ENCODE results near the gene ZNF423.

The ZNF423 gene

GRCh38 chr16:49717689-49718088 lies 138.2 kb downstream of the ZNF423 start:
- no peak overlapping the region for H3K4me3 ChIP-seq (ENCODE audit: low read depth, low read length)
- TF ChIP-seq, protein P1, sequence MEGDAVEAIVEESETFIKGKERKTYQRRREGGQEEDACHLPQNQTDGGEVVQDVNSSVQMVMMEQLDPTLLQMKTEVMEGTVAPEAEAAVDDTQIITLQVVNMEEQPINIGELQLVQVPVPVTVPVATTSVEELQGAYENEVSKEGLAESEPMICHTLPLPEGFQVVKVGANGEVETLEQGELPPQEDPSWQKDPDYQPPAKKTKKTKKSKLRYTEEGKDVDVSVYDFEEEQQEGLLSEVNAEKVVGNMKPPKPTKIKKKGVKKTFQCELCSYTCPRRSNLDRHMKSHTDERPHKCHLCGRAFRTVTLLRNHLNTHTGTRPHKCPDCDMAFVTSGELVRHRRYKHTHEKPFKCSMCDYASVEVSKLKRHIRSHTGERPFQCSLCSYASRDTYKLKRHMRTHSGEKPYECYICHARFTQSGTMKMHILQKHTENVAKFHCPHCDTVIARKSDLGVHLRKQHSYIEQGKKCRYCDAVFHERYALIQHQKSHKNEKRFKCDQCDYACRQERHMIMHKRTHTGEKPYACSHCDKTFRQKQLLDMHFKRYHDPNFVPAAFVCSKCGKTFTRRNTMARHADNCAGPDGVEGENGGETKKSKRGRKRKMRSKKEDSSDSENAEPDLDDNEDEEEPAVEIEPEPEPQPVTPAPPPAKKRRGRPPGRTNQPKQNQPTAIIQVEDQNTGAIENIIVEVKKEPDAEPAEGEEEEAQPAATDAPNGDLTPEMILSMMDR (IDR thresholded peaks at IDR 0.05; ENCODE audit: borderline replicate concordance, insufficient read depth, low read depth, low read length), result no peak

GRCh38 chr16:49716339-49716934 lies 139.5 kb downstream of the ZNF423 start:
- TF ChIP-seq, protein P1 (IDR thresholded peaks at IDR 0.05; ENCODE audit: borderline replicate concordance, insufficient read depth, low read depth, low read length), result no peak
- H3K4me3 ChIP-seq (ENCODE audit: low read depth, low read length), result no peak overlapping the region

GRCh38 chr16:49713770-49714169 lies 142.1 kb downstream of the ZNF423 start:
- TF ChIP-seq, protein P1 (IDR thresholded peaks at IDR 0.05; ENCODE audit: borderline replicate concordance, insufficient read depth, low read depth, low read length), result no peak
- H3K4me3 ChIP-seq (ENCODE audit: low read depth, low read length), result no peak overlapping the region

- H3K4me3 ChIP-seq (ENCODE audit: low read depth, low read length), result no peak overlapping the region
- TF ChIP-seq, protein P1 (IDR thresholded peaks at IDR 0.05; ENCODE audit: borderline replicate concordance, insufficient read depth, low read depth, low read length), result no peak
Observed at GRCh38 chr16:49712542-49712941, 143.4 kb downstream of the ZNF423 start.

GRCh38 chr16:49712106-49712505 lies 143.8 kb downstream of the ZNF423 start:
- TF ChIP-seq, protein P1 (IDR thresholded peaks at IDR 0.05; ENCODE audit: borderline replicate concordance, insufficient read depth, low read depth, low read length), result no peak
- H3K4me3 ChIP-seq (ENCODE audit: low read depth, low read length), result no peak overlapping the region

DNA sequence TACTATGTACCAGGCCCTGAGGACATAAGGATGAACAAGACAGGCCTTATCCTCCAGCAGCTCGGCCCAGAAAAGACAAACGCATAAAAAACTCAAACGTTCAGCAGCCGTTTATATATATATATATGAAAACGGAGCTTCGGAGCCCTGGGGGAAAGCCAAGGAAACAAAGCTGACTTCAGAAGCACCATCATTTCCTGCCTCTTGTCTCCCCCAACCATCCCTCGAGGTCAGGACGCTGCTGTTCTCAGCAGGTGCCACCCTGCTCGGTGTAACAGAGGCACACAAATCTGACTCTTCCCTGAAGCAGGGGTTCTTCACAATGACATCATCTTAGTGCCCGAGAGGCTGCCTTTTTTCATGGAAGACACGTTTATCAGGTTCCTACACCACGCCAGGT lies 146.9 kb downstream of the ZNF423 start:
- TF ChIP-seq, protein P1 (IDR thresholded peaks at IDR 0.05; ENCODE audit: borderline replicate concordance, insufficient read depth, low read depth, low read length), result no peak
- no peak overlapping the region for H3K4me3 ChIP-seq (ENCODE audit: low read depth, low read length)

- TF ChIP-seq, protein P1 (IDR thresholded peaks at IDR 0.05; ENCODE audit: borderline replicate concordance, insufficient read depth, low read depth, low read length), result no peak
- H3K4me3 ChIP-seq (ENCODE audit: low read depth, low read length), result no peak overlapping the region
Observed at GRCh38 chr16:49708491-49708890, 147.4 kb downstream of the ZNF423 start.

Measured in GM12875 (cell line).